ENCODE measurements around the gene RPL39L. TPM values are rescaled to one million over a fixed set of nuclear protein-coding genes. Genes with fewer than 3 reads are reported as not detected.
A peak's percentile ranks its signal among the peaks of the same experiment; 100 is the strongest.

Gene RPL39L
- total RNA-seq, 4 donors from 2014 or later: 2.4 to 18.6 (median 12.4) TPM

DNA sequence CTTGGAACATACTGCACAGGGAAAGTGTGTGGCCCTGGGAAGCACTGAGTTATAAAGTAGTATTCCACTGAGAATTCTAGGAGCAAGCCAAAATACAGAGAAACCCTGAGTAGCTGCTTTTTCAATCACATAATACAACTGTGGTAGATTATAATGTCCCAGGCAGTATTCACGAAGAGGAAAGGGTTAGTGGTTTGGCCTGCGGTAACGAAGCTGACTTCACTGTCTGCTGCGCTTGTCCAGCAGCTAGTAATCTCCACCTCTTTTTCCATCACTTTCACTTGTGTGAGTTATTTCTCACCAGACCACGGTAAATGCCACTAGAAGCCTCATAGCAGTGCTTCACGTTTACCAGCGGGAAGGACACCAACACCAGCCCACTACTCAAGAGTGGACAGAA is 34.4 kb downstream of the RPL39L start:
- no peak for DNase-seq
- Histone ChIP-seq H3K27ac (peak overlapping the region in 1 of 4 donors; percentile 25), H3K4me3 (no peak overlapping the region)

DNA sequence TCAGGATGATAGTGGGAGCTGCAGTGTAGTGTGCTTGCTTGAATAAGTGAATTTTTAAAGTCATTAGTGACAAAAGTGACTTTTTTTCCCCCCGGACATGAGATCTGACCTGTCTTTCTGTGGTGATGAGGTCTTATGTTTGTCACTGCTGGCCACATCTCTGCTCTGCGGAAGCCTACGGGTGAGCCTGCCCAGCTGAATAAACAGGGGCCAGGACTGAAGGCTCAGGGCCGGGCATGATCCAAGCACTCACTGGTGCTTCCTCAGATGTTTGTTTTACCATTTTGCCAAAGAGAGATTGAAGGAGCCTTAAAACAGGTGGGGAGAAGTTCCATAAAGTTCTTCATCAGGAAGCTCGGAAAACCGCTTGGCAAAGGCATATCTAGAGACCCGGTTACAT is 35.0 kb downstream of the RPL39L start:
- intact Hi-C loops (cut with DNase I): no loop called here
- no peaks in the 10 kb centered on the region for H3K27me3 ChIP-seq
- TF ChIP-seq POLR2A (IDR thresholded peaks at IDR 0.05): no peak
- TF ChIP-seq, protein P1, sequence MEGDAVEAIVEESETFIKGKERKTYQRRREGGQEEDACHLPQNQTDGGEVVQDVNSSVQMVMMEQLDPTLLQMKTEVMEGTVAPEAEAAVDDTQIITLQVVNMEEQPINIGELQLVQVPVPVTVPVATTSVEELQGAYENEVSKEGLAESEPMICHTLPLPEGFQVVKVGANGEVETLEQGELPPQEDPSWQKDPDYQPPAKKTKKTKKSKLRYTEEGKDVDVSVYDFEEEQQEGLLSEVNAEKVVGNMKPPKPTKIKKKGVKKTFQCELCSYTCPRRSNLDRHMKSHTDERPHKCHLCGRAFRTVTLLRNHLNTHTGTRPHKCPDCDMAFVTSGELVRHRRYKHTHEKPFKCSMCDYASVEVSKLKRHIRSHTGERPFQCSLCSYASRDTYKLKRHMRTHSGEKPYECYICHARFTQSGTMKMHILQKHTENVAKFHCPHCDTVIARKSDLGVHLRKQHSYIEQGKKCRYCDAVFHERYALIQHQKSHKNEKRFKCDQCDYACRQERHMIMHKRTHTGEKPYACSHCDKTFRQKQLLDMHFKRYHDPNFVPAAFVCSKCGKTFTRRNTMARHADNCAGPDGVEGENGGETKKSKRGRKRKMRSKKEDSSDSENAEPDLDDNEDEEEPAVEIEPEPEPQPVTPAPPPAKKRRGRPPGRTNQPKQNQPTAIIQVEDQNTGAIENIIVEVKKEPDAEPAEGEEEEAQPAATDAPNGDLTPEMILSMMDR (IDR thresholded peaks at IDR 0.05): no peak
- no peaks in the 10 kb centered on the region for H3K36me3 ChIP-seq
- H3K4me3 ChIP-seq: no peak overlapping the region
- DNase-seq: no peak
- H3K9me3 ChIP-seq: no peaks in the 10 kb centered on the region
- H3K27ac ChIP-seq: no peak overlapping the region
- 82 to 95% methylated on average over 6 to 7 of the region's 7 CpGs for WGBS, 2 donors
- peaks cover 0 to 14% (median 4%) of the 10 kb centered on the region in 3 donors for H3K4me1 ChIP-seq

More for the DNA sequence above, 34.4 kb downstream of the RPL39L start:
- intact Hi-C loops (cut with DNase I): no loop called here
- Histone ChIP-seq H3K36me3 (no peaks in the 10 kb centered on the region), H3K27me3 (no peaks in the 10 kb centered on the region), H3K4me1 (peaks cover 0 to 14% (median 4%) of the 10 kb centered on the region in 3 donors), H3K9me3 (no peaks in the 10 kb centered on the region)
- WGBS, 2 donors: 82 to 95% methylated on average over 7 of the region's 7 CpGs
- TF ChIP-seq, protein P1 (IDR thresholded peaks at IDR 0.05): no peak

DNA sequence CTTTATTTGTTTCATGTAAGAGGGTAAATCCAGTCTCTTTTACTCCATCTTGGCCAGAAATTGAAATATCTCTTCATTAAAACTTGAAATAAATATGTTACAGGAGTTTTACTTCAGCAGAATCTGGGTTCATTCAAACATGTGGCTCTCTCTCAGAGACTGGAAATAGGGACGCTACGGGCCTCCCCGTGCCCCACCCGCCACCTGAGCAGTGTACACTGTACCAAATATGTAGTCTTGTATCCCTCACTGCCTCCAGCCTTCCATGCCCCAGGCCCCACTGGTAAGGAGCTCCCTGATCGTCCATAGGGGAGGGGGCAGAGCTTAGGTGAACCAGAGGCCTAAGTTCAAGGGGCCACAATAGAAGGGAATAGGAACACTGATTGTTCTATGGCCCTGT is 36.0 kb downstream of the RPL39L start:
- H3K36me3 ChIP-seq: no peaks in the 10 kb centered on the region
- no peak overlapping the region for H3K27ac ChIP-seq
- H3K4me3 ChIP-seq: no peak overlapping the region
- intact Hi-C loops (cut with DNase I): no loop called here
- 91 to 95% methylated on average over 4 to 5 of the region's 5 CpGs for WGBS, 2 donors
- H3K4me1 ChIP-seq: peaks cover 0 to 14% (median 4%) of the 10 kb centered on the region in 3 donors
- DNase-seq: no peak
- H3K27me3 ChIP-seq: no peaks in the 10 kb centered on the region
- no peaks in the 10 kb centered on the region for H3K9me3 ChIP-seq
- no peak for TF ChIP-seq POLR2A (IDR thresholded peaks at IDR 0.05)
- TF ChIP-seq, protein P1 (IDR thresholded peaks at IDR 0.05): no peak

DNA sequence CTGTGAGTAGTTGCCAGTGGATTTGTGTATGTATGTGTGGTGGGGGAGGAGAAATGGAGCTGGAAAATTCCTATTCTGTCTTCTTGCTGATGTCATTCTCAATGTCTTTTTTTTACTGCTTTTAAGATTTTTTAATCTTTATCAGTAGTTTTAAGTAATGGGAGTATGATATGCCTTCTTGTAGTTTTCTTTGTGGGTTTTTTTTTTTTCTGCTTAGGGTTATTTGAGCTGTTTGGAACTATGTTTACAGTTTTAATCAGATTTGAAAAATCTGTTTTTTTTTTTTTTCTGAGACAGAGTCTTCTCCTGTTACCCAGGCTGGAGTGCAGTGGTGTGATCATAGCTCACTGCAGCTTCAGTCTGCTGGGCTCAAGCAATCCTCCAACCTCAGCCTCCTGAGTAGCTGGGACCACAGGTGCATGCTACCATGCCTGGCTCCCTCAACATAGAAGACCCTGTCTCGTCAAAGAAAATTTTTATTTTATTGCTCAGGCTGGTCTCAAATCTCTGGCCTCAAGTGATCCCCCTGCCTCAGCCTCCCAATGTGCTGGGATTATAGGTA is 37.1 kb downstream of the RPL39L start:
- DNase-seq: no peak

More for the DNA sequence above, 37.1 kb downstream of the RPL39L start:
- Histone ChIP-seq H3K27ac (peak overlapping the region in 3 of 4 donors; percentile 46 to 68 (median 66)), H3K4me1 (peaks cover 0 to 14% (median 4%) of the 10 kb centered on the region in 3 donors), H3K4me3 (peak overlapping the region in 3 of 4 donors; percentile 5 to 56 (median 31)), H3K36me3 (no peaks in the 10 kb centered on the region), H3K27me3 (no peaks in the 10 kb centered on the region), H3K9me3 (no peaks in the 10 kb centered on the region)
- 92 to 100% methylated on average over 1 of the region's 1 CpG for WGBS, 2 donors
- TF ChIP-seq POLR2A (IDR thresholded peaks at IDR 0.05): no peak
- TF ChIP-seq, protein P1 (IDR thresholded peaks at IDR 0.05): no peak
- intact Hi-C loops (cut with DNase I): no loop called here
